ENCODE measurements around the gene PAGR1.

PAGR1 gene

DNA sequence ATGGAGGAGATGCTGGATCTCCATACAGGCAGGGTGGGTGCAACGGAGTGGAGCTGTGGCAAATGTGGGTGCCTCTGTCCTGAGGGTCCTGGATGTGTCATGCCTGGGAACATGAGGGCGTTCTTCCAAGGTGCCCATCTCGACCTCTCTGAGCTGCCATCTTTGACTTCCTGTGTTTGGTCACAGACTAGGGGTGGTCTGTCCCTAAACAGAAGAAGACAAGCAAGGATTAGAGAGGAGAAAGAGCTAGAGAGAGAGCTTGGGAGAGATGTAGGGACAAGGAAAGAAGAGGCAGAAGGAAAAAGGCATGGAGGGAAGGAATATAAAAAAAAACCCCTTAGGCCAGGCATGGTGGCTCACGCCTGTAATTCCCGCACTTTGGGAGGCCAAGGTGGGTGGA, 41.2 kb upstream of the PAGR1 start:
- TF ChIP-seq FOXP2 (optimal IDR thresholded peaks at IDR 0.05; ENCODE audit: borderline replicate concordance, extremely low read depth, extremely low read length, insufficient read depth) (no peak), POLR2AphosphoS5 (IDR thresholded peaks at IDR 0.05; ENCODE audit: low read depth, low read length) (no peak), SIN3A (IDR thresholded peaks at IDR 0.05; ENCODE audit: borderline replicate concordance, insufficient read depth, low read length) (no peak), TAF1 (IDR thresholded peaks at IDR 0.05; ENCODE audit: borderline replicate concordance, insufficient read depth, low read length) (no peak)
- TF ChIP-seq, protein P1, sequence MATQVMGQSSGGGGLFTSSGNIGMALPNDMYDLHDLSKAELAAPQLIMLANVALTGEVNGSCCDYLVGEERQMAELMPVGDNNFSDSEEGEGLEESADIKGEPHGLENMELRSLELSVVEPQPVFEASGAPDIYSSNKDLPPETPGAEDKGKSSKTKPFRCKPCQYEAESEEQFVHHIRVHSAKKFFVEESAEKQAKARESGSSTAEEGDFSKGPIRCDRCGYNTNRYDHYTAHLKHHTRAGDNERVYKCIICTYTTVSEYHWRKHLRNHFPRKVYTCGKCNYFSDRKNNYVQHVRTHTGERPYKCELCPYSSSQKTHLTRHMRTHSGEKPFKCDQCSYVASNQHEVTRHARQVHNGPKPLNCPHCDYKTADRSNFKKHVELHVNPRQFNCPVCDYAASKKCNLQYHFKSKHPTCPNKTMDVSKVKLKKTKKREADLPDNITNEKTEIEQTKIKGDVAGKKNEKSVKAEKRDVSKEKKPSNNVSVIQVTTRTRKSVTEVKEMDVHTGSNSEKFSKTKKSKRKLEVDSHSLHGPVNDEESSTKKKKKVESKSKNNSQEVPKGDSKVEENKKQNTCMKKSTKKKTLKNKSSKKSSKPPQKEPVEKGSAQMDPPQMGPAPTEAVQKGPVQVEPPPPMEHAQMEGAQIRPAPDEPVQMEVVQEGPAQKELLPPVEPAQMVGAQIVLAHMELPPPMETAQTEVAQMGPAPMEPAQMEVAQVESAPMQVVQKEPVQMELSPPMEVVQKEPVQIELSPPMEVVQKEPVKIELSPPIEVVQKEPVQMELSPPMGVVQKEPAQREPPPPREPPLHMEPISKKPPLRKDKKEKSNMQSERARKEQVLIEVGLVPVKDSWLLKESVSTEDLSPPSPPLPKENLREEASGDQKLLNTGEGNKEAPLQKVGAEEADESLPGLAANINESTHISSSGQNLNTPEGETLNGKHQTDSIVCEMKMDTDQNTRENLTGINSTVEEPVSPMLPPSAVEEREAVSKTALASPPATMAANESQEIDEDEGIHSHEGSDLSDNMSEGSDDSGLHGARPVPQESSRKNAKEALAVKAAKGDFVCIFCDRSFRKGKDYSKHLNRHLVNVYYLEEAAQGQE (IDR thresholded peaks at IDR 0.05; ENCODE audit: insufficient read depth in 1 of 2, low read depth in 2 of 2, low read length in 2 of 2): no peak

DNA sequence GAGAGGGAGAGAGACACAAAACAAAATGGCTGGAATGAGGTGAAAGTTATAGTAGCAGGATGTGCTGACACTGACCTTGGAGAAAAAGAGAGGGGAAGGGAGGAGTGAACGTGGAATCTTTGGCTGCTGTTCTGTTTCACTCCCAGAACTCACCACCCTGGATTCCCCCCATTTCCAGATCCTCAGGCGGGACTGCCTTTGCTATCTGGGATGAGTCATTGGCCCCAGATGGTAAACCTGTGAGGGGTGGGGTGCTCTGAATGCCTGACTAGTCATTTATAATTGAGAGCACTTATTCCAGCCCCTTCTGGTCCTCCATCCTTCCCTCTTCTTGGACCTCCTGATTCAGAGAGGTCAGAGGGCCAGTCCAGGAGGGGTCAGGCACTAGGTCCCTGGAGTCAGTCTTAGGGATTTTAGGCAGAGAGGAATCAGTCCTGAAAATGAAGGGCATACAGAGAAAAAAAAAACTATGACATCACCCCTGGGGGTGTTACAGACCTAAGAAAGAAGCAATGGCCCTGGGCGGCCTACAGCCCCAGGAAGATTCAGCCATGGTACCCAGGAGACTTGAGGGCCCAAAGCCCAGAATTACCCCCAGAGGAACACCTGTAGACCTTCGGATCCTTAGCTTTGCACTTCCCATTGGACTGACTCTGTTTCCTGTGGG, 40.1 kb upstream of the PAGR1 start:
- TF ChIP-seq, protein P1 (IDR thresholded peaks at IDR 0.05; ENCODE audit: insufficient read depth in 1 of 2, low read depth in 2 of 2, low read length in 2 of 2): no peak
- TF ChIP-seq TAF1 (IDR thresholded peaks at IDR 0.05; ENCODE audit: borderline replicate concordance, insufficient read depth, low read length) (no peak), SIN3A (IDR thresholded peaks at IDR 0.05; ENCODE audit: borderline replicate concordance, insufficient read depth, low read length) (no peak)

DNA sequence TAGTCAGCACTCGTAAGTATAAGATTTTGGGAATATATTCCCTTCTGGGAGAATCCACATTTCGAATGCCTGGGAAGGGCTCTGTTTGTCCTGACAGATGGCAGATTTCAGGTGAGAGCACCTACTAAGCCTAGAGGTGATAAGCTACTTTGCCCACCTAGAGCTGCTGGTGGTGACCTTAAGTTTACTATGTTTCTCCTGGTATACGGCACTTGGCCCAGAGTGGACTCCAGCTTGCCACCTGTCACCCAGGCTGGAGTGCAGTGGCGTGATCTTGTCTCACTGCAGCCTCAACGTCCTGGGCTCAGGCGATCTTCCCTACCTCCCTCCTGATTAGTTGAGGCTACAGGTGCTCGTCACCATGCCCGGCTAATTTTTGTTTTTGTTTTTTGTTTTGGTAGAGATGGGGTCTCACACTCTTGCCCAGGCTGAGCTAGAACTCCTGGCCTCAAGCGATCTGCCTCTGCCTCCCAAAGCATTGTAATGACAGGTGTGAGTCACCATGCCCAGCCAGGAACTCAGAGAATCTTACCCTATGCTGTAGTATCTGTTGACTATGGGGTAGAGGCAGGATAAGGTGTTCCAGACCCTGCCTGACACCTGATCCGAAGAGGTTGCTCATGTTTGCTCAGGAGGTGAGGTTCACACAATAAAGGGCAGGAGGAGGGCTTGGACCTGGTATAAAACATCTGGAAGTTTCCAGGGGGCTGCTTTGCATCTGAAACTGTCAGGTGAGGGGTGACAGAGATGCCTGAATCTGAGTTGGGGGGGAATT, 38.2 kb upstream of the PAGR1 start, which contains the start of gene ZG16:
Gene ZG16 (plus strand): TSS at position 681 of the 775 bp plus-strand sequence. CDS start 1,011 bp downstream, outside the sequence.
- no peak for TF ChIP-seq POLR2AphosphoS5 (IDR thresholded peaks at IDR 0.05; ENCODE audit: low read depth, low read length)

DNA sequence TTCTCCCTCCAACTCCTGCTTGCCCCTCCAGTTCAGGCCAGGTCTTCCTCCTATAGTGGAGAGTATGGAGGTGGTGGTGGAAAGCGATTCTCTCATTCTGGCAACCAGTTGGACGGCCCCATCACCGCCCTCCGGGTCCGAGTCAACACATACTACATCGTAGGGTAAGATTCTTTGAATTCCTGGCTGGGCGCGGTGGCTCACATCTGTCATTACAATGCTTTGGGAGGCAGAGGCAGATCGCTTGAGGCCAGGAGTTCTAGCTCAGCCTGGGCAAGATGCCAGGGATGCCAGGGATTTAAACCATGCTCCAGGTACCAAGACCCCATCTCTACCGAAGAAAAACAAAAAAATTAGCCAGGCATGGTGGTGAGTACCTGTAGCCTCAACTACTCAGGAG, 36.5 kb upstream of the PAGR1 start:
- TF ChIP-seq, protein P1 (IDR thresholded peaks at IDR 0.05; ENCODE audit: insufficient read depth in 1 of 2, low read depth in 2 of 2, low read length in 2 of 2): no peak
- no peak for TF ChIP-seq SIN3A (IDR thresholded peaks at IDR 0.05; ENCODE audit: borderline replicate concordance, insufficient read depth, low read length)
- no peak for TF ChIP-seq TAF1 (IDR thresholded peaks at IDR 0.05; ENCODE audit: borderline replicate concordance, insufficient read depth, low read length)
- no peak for TF ChIP-seq POLR2AphosphoS5 (IDR thresholded peaks at IDR 0.05; ENCODE audit: low read depth, low read length)
- TF ChIP-seq FOXP2 (optimal IDR thresholded peaks at IDR 0.05; ENCODE audit: borderline replicate concordance, extremely low read depth, extremely low read length, insufficient read depth): no peak

DNA sequence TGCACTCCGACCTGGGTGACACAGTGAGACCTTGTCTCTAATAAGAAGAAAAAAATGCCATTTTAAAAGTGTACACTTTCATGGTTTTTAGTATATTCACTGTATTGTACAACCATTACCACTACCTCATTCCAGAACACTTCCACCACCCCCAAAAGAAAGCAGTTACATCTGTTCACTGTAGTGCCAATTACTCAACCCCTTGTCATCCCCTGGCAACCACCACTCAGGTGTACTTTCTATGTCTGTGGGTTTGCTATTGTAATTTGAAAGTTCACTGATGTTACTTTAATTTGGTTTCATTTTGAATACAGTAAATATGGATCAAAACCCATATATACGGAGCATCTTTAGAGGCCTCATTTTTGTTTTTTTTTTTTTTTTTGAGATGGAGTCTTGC, 31.8 kb upstream of the PAGR1 start:
- no peak for TF ChIP-seq SIN3A (IDR thresholded peaks at IDR 0.05; ENCODE audit: borderline replicate concordance, insufficient read depth, low read length)
- no peak for TF ChIP-seq FOXP2 (optimal IDR thresholded peaks at IDR 0.05; ENCODE audit: borderline replicate concordance, extremely low read depth, extremely low read length, insufficient read depth)
- TF ChIP-seq, protein P1 (IDR thresholded peaks at IDR 0.05; ENCODE audit: insufficient read depth in 1 of 2, low read depth in 2 of 2, low read length in 2 of 2): no peak
- TF ChIP-seq TAF1 (IDR thresholded peaks at IDR 0.05; ENCODE audit: borderline replicate concordance, insufficient read depth, low read length): no peak
- no peak for TF ChIP-seq POLR2AphosphoS5 (IDR thresholded peaks at IDR 0.05; ENCODE audit: low read depth, low read length)

Measured in PFSK-1 (cell line).